ENCODE measurements around the gene KAZN.

DNA sequence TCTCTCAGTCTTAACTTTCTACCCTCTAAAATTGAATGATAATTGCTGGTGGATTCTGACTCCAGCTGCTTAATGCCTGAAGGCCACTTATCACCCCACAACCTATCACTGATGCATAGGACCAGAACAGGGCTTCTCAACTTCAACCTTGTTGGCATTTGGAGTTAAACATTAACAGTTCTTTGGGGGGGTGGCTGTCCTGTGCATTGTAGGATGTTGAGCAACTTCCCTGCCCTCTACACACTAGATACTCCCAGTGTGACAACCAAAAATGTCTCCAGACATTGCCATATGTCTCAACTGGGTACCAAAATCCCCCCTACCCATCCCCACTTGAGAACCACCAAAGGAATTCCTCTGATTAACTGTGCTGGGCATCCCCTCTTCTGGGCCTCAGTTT, 279.6 kb downstream of the KAZN start:
- TF ChIP-seq CTCF (IDR thresholded peaks at IDR 0.05) (no peak), EP300 (IDR thresholded peaks at IDR 0.05) (no peak)
